GM19035 (cell line): ENCODE data around the gene BIVM.

Source experiments
- ATAC-seq: cut with Tn5 transposase; IDR thresholded peaks from one replicate; pipeline ENCODE4 v1.9.1; 2021; ENCODE audit not compliant: unreplicated experiment

The BIVM gene

DNA sequence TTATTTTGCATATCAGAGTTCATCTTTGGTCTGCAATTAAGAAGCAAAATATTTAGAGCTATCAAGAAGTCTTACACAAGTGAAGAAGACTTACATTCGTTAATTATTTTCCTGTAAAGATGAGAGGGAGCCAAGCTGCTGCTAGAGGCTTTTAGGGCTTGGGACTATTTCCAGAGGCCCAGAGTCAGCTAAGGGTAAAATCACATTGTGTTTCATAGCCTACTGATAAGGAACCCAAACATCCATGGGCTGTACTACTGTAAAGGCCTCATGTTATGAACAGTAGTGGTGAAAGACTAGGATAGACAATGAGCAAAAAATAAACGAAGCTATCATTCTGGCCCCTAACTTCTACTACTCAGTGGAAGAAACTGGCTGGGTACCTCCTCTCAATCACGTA, 14.4 kb upstream of the BIVM start:
- no peak for ATAC-seq

GRCh38 chr13:102788683-102789082, 10.2 kb upstream of the BIVM start:
- no peak for ATAC-seq

DNA sequence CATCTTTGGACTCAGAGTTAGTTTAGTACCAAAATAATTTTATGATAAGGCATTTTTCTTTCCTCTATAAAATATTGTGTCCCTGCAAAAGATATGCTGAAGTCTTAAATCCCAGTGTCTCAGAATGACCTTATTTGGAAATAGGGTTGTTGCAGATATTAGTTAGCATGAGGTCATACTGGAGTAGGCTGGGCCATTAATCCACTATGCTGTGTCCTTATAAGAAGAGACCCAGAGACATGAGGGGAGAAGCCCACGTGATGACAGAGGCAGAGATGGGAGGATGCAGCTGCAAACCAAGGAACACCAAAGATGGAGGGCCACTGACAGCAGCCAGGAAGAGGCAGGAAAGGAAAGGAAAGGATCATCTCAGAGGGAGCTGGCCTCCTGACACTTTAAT, 6.5 kb upstream of the BIVM start:
- ATAC-seq, result no peak

GRCh38 chr13:102793611-102794355, 5.1 kb upstream of the BIVM start:
- no peak for ATAC-seq

- ATAC-seq, result peak; percentile 9
These were observed 666 bp downstream of the BIVM start for GRCh38 chr13:102799426-102800144.

- ATAC-seq, result peak; percentile 78
These were observed 1.5 kb downstream of the BIVM start for GRCh38 chr13:102800145-102801041.

DNA sequence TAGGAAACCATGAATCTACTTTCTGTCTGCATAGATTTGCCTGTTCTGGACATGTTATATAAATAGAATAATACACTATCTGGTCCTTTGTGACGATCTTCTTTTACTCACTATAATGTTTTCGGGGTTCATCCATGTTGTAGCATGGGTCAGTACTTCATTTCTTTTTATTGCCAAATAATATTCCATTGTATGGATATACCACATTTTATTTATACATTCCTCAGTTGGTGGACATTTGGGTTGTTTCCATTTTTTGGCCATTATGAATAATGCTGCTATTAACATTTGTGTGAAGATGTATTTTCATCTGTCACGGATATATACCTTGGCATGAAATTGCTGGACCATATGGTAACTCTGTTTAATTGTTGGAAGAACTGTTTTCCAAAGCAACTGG, 6.8 kb downstream of the BIVM start:
- no peak for ATAC-seq

DNA sequence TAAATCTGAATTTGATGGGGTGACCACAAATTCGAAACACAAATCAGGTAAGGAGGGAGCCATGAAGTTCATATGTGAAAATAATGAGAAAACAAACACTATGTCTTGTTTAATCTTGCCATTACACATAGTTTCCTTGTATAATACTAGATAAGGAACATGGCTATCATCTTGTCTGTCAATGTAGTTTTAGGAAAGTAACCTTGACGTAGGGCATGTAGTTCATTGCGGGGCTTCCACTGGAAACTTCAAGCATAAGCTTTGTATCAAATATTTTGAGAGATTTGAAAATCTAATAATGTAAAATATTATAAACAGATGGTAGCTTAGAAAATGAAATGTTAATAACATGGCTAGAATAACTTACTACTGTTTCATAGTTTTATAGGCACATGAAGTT, 8.8 kb downstream of the BIVM start:
- ATAC-seq, result no peak

DNA sequence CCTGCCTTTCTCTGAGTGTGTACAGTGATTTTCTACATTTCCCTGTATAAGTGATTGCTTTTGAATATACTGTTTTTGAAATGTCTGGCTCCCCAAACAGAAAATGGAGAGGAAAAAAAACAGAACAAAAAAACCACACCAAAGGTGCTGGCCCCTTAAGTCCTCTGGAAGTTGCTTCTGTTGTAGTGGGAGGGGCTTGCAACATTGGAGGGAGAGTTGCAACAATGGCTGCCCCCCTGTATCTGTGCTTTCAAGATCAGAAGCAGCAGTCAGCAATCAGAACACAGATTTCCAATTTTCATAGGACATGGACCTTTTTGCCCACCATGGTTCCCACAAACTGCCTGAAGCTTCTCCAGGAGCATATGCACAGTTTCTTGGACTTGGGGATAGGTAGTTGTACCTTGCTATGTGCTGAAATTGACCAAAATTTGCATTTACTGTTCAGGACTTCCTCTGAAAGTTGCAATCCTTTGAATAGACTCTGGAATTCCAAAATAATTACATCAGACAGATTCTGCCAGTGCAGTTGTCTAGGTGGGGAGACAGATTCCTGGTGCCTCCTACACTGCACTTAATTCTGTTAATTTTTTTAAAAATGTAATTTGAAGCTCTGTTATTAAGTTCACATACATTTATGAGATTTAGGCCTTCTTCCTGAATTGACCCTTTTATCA, 13.8 kb downstream of the BIVM start:
- ATAC-seq, result no peak

DNA sequence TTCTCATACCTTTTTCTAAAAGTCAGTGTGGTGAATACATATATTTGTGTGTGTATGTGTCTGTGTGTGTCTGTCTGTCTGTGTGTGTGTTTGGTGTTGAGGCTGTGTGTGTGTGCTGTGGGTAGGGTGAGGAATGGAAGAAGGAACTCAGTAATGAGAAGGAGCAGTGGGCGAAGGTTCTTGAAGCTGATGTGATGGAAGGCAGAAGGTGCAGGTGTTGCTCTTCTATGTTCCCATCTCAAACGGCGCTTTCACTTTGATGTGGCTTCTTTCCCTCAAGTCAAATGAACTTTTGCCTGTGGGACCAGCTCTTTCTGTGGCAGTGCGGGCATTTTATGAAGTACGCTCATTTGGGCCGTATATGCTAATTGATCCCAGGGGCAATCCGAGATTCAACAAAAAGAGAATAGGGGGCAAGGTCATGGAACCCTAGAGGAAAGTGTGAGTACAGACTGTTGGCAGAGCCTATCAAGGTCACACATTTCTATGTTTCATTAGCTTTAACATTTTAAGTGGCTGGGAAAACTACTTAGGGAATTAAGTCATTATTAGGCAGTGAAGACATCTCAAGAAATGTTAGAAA, 15.2 kb downstream of the BIVM start:
- ATAC-seq, result no peak

DNA sequence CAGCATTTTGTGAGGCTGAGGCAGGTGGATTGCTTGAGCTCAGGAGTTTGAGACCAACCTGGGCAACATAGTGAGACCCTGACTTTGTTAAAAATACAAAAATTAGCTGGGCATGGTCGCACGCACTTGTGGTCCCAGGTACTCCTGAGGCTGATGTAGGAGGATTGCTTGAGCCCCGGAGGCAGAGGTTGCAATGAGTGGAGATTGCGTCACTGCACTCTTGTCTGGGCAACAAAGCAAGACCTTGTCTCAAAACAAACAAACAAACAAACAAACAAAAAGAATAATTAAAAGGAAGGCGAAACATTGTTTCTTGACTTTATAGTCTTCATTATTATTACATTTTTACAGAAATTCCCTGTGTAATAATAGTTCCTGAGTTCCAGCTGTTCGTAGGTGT, 15.9 kb downstream of the BIVM start:
- ATAC-seq, result no peak

GRCh38 chr13:102815788-102816187, 16.9 kb downstream of the BIVM start:
- no peak for ATAC-seq

GRCh38 chr13:102816708-102817107, 17.8 kb downstream of the BIVM start:
- no peak for ATAC-seq

- no peak for ATAC-seq
These were observed 18.3 kb downstream of the BIVM start for GRCh38 chr13:102817241-102817640.

GRCh38 chr13:102817907-102818306, 19.0 kb downstream of the BIVM start:
- ATAC-seq, result no peak

- ATAC-seq, result no peak
These were observed 26.5 kb downstream of the BIVM start for GRCh38 chr13:102825400-102825799.

GRCh38 chr13:102825921-102826706, 27.2 kb downstream of the BIVM start:
- ATAC-seq, result no peak

DNA sequence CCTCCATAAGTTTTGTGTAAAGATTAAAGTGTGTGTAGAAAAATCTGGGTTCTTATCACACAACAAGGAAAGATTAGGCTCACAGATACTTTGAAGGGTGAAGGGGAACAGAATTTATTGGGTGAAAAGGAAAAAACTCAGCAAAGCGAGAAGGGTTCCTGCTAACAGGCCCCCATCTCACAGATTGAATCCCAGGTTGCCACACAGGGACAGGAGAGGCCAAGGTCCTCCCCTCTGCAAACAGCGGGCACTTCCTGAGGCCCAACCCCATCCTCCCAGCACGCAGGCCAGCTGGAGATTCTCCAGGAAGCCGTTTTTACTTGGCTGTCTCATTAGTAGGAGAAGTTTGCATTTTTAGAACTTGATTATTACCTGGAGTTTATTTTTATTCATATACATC, 31.7 kb downstream of the BIVM start:
- ATAC-seq, result no peak

- no peak for ATAC-seq
These were observed 37.6 kb downstream of the BIVM start for GRCh38 chr13:102836471-102836870.

GRCh38 chr13:102838273-102838672, 39.4 kb downstream of the BIVM start:
- ATAC-seq, result no peak
